ENCODE data around the gene GAB2.
"Not testable (repeated sequence)": the region's sequence is repeated elsewhere in the genome, so short reads cannot be mapped to it uniquely, and the experiment has no call there.

The GAB2 gene

DNA sequence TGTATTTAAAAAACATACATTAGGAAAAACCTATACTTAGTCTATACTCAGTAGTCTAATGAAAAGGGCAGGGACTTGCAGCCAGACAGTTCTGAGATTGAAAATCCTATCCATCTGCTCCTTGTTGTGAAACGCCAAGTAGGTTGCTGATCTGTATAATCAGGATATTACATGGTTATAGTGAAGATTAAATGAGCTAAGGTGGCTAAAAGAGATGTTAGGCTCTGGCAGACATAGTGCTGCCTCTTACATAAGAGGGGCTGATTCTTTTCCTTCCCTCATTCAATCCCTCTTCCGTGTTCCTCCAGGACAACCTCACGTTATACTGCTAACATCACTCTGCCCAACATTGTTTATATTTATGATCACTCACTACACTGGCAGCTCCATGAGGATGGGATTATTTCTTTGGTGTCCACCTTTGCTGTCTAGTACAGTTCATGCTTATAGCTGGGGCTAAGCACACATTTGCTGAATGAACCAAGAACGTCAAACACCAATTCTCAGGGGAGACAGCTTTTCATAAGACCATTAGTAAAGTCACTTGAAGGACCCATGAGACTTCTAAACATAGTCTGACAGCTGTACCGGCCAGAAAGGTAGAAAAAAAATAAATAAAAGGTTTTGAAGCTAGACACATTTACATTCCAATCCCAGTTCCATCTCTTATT is 46.3 kb downstream of the GAB2 start:
- DNase-seq (ENCODE audit: low spot score) (no peak), FAIRE-seq (peak; percentile 67)

DNA sequence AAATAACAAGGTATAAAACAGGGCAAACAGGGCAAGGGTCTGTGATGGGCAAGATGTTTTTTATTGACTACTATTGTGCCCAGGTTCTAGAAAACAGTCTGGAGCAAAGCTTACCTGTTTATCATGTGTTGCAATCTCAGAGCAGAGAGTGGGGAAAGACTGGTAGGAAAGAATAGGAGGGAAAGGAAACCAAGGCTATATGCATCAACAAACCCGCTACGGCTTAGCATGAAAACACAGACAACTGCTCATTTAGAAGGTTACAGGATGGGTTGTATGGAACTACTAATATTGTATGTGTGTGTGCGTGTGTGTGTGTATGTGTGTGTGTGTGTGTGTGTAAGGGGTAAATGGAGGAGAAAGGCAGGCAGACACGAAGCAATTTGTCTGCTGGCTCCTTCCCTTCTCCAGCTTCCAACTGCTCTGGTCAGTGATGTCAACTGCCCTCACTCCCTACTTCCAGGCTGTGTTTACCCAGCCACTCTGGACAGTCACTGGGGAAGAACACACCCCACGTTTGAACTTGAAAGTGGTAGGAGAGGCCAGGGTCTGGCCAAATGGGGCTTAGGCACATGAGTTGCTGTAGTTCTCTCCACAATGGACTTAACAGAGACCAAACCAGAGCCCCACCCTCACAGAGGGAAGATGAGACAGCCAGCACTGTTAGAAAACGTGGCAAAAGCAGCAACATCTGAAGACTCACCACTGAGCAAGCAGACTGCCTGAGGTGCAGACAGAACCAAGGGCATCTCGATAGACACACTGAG is 47.0 kb downstream of the GAB2 start:
- DNase-seq (ENCODE audit: low spot score) (no peak), FAIRE-seq (peak; percentile 32)

DNA sequence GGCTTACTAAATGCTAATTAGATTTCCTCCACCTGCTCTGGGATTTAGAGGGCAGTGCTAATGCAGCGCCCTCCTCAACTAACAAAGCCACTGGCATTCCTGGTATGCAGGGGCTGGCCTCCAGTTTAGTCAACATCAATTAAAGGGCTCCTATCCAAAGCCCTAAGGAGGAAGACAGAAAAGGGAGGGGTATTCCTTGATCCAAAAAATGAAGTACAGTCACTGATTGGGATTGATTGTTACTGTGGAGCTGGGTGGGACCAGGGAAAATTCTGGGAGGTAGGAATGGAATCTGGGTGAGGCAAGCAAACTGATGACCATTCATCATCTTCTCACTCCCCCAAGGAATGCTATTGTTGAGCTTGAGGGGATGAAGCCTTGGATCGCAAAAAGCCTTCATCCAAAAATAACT is 52.2 kb downstream of the GAB2 start:
- DNase-seq (ENCODE audit: low spot score) (peak; percentile 81), FAIRE-seq (peak; percentile 67)

DNA sequence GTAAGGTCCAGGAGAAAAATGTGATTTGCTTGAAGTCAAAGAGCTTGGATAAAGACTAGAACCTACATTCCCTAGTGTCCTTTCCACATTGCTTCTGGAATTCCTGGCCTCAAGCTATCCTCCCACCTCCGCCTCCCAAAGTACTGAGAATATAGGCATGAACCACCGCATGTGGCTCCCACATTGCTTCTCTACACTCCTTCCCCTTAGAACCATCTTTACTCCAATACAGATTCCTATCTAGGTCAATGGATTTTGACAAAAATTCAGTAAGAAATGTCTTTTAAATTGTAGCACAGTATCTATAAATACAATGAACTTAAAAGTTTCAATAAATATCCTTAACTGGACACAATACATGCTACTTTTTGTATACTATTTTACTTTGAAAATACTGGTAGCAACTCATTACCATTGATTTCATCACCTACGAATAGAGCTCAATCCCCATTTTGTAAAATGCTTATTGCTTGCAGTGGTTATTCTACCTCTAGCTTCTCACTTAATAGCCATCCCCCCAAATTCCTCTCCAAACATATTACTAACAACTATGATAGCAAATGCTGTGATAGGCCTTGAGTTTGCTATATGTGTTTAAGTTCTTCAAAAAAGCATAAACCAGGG is 53.4 kb downstream of the GAB2 start:
- DNase-seq (ENCODE audit: low spot score) (no peak), FAIRE-seq (no peak)

DNA sequence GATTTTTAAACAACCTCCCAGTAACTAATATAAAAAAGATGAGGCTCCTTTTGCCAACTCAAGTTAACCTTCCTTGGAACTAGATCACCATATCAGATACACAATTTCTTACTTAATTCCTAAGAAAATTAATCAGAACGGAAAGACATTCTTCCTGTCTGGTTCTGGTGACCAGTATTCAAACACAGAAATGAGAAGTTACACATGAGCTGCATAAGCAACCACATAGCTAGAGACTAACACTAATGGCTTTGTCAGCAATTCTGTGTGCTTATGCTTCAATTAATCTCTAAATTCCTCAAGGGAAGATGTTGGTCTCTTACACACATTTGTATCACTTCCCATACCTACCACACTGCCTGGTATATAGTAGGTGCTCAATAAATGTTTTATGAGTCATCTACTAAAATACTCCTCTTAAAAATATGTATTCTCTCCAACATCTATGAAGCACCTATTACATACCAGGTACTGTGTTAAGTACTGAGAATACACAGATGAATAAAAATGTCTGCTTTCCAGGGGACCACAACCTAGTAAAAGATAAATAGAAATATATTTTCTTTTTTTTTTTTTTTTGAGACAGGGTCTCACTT is 54.5 kb downstream of the GAB2 start:
- FAIRE-seq (no peak), DNase-seq (ENCODE audit: low spot score) (no peak)

DNA sequence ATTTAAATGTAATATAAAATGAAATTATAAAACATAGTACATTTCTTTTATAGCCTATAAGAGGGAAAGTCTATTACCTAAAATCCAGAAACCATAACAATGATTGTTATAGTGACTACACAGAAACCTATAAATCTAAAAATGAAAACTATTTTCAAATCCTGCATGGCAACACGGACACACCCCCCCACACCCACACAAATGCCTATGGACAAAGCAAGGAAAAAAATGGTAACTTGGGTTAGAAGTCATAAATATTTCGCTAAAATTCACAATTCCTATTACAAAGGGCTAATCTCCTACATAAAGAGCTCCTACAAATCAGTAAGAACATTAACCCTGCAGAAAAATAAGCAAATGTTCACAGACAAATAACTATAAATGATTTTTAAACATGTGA is 56.4 kb downstream of the GAB2 start:
- FAIRE-seq (no peak), DNase-seq (ENCODE audit: low spot score) (no peak)

DNA sequence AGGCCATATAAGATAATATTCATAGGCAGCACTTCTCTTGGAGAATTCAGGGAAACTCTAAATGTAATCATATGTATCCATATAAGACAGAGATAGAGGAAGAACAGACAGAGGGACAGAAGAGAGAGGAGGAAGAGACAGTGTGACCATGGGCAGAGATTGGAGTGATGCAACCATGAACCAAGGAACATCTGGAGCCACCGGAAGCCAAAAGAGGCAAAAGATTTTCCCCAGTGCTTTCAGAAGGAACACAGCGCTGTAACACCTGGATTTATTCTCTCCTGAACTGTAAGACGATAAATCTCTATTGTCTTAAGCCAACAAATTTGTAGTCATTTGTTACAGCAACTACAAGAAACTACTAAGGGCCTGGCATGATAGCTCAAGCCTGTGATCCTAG is 57.7 kb downstream of the GAB2 start:
- DNase-seq (ENCODE audit: low spot score) (no peak), FAIRE-seq (no peak)

DNA sequence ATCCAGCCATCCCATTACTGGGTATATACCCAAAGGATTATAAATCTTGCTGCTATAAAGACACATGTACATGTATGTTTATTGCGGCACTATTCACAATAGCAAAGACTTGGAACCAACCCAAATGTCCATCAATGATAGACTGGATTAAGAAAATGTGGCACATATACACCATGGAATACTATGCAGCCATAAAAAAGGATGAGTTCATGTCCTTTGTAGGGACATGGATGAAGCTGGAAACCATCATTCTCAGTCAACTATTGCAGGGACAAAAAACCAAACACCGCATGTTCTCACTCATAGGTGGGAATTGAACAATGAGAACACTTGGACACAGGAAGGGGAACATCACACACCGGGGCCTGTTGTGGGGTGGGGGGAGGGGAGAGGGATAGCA is 59.7 kb downstream of the GAB2 start:
- FAIRE-seq; DNase-seq (ENCODE audit: low spot score): not testable (repeated sequence)

DNA sequence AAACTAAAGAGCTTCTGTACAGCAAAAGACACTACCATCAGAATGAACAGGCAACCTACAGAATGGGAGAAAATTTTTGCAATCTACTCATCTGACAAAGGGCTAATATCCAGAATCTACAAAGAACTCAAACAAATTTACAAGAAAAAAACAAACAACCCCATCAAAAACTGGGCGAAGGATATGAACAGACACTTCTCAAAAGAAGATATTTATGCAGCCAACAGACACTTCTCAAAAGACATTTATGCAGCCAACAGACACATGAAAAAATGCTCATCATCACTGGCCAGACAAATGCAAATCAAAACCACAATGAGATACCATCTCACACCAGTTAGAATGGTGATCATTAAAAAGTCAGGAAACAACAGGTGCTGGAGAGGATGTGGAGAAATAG is 60.2 kb downstream of the GAB2 start:
- not testable (repeated sequence) for FAIRE-seq; DNase-seq (ENCODE audit: low spot score)

DNA sequence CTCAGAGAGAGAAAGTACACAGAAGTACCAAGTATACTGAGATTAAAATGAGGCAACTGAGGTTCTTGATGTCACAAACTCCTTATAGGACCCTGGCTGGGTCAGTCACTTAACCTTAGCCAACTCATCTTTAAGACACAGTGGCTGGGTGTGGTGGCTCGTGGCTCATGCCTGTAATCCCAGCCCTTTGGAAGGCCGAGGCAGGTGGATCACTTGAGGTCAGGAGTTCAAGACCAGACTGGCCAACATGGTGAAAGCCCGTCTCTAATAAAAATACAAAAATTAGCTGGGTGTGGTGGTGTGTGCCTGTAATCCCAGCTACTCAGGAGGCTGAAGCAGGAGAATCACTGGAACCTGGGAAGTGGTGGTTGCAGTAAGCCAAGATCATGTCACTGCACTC is 61.9 kb downstream of the GAB2 start:
- FAIRE-seq; DNase-seq (ENCODE audit: low spot score): not testable (repeated sequence)

DNA sequence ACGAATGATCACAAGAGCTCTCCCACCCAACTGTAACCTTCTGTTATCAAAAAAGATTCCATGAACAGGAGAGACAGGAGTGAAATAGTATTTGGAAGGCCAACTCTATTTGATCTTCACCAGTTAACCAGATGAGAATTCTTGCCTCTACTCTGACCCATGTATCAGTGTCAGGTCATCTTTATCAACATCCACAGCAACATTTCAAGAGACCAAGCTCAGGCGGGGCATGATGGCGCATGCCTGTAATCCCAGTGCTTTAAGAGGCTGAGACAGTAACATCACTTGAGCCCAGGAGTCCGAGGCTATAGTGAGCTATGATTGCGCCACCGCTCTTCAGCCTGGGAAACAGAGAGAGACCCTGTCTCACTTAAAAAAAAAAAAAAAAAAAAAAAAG is 62.3 kb downstream of the GAB2 start:
- DNase-seq (ENCODE audit: low spot score) (no peak), FAIRE-seq (no peak)

DNA sequence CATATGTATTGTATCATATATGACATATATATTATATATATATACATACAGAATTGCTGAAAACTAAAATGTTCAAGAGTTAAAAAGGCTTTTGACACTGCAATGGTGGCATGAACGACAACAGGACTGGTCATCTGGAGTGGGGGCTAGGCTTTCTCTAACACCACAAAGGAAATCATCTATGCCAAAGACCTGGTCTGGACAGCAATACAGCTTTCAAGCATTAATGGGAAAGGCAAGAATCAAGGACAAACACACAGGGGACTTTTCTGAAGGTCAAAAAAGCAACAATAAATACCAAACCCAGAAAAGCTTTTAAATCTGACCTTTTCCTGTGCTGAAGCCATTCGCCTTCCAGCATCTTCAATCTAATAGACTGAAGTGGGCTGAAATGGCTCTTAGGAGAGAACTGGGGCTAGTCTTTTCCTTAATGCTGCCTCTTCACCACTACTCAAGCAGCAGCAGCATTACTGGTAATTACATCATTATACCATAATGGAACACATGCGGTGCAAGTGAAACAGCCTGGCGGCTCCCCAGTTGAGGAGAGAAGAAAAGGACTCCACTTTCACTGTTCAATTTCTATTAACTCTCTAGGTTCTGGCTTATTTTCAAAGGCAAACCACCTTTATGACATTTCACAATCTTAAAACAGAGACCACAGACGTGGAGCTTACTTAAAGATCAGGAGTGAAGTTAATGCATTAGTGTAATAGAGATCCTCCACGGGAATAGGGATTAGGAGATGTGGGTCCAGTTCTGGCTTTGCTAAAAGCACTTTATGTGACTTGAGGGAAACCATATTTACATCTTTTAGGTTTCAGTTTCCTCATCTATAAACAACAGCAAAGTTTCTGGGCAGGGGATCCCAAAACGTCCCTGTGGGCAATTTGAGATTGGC is 63.0 kb downstream of the GAB2 start:
- no peak for FAIRE-seq
- DNase-seq (ENCODE audit: low spot score) = no peak

DNA sequence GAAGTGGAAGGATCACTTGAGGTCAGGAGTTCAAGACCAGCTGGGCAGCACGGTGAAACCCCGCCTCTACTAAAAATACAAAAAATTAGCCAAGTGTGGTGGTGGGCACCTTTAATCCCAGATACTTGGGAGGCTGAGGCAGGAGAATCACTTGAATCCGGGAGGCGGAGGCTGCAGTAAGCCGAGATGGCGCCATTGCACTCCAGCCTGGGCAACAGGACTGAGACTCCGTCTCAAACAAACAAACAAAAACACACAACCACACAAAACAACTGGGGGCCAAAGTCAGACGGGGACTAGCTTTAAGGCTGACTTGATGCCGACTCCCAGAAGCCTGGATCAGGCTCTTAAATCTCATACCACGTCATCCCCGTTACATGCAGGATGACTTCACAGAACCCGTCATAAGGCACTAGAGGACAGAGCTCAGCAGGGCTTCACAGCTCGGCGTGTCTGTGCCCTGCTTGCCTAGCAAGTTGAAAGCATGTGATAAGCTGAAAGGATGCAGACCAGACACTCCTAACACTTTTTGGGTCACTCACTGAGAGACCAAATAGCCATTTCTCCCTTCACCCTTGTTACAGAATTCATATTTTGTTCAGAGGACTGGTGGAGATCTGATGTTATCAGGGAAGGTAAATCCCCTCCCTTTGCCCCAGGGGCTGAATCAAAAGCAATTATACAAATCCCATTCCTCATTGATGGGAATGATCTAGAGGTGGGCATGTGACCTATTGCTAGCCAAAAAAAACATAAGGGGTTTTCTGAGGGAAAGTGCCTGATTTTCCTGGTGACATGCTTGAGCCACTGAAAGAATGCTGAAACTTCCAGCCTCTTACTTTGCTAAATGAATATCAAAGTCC is 65.4 kb downstream of the GAB2 start:
- FAIRE-seq (no peak), DNase-seq (ENCODE audit: low spot score) (no peak)

DNA sequence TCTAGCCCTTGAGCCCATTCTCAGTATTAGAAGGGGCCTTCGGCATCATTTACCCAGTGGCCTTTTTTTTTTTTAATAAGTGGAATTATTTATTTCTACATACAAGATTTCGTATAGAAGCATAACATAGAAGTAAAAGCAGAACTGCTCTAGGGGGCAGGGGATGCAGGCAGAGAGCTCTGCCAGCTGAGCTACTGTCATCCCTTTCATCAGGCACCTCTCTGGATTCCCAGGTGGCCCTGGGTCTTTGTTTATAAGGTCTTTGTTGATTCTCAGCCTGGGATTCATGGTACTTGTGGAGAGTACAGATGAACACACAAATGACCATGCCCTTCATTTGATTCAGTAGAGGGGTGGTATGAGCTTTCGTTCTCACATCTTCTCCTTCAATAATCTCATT is 66.4 kb downstream of the GAB2 start:
- FAIRE-seq (no peak), DNase-seq (ENCODE audit: low spot score) (no peak)

DNA sequence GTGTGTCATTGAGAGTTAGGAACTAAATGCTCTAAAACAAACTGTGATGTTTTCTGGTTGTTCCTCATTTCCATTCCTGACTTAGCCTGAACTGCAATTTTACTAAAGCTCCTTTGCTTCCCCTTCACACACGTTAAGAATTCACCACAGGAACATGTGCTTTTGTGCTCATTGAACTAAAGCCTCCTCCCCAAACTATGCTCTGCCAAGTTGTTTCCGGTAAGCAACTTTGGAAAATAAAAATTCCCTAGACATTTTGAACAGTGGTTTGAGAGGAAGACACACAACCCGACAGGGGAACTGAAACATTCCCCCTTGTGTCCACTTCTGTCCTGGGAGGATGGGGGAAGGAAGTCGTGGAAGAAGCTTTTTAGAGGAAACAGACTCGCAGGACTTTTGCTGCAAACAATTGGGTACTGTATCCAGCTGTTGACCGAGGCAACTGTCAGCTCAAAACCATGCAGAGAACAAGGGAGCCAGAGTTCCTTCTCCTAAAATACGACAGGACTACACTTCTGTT is 66.9 kb downstream of the GAB2 start:
- DNase-seq (ENCODE audit: low spot score) (no peak), FAIRE-seq (no peak)

DNA sequence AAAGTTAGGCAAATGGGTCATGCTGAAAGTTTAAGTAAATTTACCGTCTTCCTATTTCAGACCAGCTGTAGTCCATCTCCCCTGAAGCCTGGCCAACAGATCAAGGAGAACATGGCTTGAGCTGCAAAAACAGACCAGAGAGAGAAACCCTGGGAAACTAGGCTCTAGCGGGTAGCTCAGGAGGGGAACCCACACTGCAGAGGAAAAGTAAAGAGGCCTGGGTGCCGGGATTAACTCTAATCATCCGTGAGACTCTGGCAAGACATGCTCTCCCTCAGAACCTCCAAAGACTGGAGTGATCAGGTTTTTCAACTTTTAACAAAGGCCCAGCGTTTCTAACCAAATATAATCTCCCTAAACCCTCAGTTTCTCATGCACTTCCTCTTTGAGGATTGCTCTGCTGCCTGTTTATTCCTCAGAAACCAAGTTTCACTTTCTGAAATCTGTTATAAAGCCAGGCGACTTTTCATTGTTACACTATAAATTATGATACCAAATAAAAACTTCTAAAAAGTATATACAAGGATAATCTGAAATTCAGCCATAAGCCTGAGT is 67.5 kb downstream of the GAB2 start:
- DNase-seq (ENCODE audit: low spot score) = no peak
- no peak for FAIRE-seq

DNA sequence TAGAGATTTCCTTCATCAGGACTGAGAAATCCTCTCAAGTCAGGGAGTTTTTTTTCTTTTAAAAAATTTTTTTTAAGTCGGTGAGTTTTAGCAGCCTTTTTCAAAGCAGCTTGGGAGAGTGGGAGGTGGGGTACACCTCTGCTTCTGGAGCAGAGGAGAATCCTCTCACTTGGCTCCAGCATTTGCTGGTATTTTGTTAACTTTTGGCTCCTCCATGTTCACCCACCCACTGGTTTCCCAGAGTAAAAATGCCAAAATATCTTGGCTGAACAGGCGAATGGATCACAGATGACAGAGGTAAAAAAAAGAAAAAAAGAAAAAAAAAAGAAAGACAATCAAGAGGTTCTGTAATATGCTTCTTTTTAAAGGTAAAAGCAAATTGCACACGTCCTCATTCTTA is 68.0 kb downstream of the GAB2 start:
- FAIRE-seq (no peak), DNase-seq (ENCODE audit: low spot score) (no peak)

DNA sequence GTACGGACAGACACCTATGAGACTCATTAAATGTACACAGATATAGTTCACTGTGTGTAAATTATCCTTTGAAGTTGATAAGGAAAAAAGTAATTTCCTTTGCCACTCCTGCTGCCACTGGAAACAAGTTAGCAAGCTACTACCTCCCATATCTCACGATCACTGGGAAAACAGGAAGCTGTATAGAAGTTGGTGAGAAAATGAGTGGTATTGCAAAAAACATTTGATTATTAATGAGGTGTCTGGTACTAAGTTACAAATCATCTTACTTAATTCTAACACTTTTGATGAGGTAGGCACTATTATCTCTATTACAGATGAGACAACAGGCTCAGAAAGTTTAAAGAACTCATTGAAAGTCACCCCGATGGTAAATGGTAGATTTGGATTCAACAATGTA is 68.5 kb downstream of the GAB2 start:
- DNase-seq (ENCODE audit: low spot score) (no peak), FAIRE-seq (no peak)

DNA sequence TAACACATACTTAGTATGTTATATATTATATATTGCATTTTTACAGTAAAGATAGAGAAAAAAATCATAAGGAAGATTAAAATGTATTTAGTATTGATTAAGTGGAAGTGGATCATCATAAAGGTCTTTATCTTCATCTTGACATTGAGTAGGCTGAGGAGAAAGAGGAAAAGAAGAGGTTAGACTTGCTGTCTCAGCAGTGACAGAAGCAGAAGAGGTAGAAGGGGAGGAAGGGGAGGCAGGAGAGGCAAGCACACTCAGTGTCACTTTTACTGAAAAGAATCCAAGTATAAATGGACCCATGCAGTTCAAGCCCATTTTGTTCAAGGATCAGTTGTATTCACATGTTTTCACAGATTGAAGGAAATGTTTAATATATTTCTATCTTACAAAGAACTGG is 69.7 kb downstream of the GAB2 start:
- DNase-seq (ENCODE audit: low spot score) (no peak), FAIRE-seq (no peak)

DNA sequence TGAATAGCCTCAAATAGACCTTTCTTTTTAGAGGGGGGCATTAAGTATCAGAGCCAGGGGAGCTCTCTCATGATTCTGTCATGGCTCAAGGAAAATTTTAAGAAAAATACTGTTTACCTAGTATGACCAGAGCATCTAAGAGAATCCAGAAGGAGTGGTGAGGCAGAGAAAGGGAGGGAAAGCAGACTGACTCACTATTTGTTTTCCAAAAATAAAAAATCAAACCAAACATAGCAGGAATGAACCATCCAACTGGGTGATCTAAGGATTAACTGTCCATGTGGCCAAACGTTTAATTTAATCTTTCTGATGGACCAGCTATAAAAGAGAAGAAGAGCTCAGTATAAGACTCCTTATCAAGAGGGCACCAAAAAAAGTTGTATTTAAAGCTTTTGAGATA is 70.8 kb downstream of the GAB2 start:
- FAIRE-seq (no peak), DNase-seq (ENCODE audit: low spot score) (no peak)
